Measurements from ENCODE around the gene VEZF1.

DNA sequence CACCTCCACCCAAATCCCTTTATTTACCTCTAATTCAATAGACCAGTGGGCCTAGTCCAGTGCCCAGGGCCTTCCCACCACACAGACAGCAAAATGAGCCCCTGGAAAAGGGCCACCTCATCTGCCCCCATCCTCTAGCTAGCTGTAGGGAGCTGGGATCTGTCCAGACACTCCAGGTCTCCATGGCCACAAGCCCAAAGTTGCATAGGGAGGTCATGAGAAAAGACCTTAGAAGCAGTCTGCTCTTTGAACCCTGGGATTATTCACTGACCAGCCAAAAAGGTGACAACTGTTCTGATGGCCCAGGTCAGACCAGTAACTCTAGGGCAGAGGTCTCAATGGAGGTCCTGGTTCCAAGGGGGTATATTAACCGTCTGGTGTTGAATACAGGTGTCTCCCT is 34.8 kb downstream of the VEZF1 start:
- TF ChIP-seq, protein P1, sequence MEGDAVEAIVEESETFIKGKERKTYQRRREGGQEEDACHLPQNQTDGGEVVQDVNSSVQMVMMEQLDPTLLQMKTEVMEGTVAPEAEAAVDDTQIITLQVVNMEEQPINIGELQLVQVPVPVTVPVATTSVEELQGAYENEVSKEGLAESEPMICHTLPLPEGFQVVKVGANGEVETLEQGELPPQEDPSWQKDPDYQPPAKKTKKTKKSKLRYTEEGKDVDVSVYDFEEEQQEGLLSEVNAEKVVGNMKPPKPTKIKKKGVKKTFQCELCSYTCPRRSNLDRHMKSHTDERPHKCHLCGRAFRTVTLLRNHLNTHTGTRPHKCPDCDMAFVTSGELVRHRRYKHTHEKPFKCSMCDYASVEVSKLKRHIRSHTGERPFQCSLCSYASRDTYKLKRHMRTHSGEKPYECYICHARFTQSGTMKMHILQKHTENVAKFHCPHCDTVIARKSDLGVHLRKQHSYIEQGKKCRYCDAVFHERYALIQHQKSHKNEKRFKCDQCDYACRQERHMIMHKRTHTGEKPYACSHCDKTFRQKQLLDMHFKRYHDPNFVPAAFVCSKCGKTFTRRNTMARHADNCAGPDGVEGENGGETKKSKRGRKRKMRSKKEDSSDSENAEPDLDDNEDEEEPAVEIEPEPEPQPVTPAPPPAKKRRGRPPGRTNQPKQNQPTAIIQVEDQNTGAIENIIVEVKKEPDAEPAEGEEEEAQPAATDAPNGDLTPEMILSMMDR (IDR thresholded peaks at IDR 0.05), result no peak
- no peak for TF ChIP-seq EZH2 (IDR thresholded peaks at IDR 0.05; ENCODE audit: borderline replicate concordance, insufficient read depth, low read depth, low read length, poor library complexity, severe bottlenecking)

Data from B cell (primary cell).